Measurements from ENCODE around the gene LCN12. TPM values are rescaled to one million over a fixed set of nuclear protein-coding genes. Genes with fewer than 3 reads are reported as not detected.
A peak's percentile ranks its signal among the peaks of the same experiment; 100 is the strongest.

LCN12 gene
- total and polyA plus RNA-seq, 4 donors = 0.20 to 7.4 (median 5.3) TPM

DNA sequence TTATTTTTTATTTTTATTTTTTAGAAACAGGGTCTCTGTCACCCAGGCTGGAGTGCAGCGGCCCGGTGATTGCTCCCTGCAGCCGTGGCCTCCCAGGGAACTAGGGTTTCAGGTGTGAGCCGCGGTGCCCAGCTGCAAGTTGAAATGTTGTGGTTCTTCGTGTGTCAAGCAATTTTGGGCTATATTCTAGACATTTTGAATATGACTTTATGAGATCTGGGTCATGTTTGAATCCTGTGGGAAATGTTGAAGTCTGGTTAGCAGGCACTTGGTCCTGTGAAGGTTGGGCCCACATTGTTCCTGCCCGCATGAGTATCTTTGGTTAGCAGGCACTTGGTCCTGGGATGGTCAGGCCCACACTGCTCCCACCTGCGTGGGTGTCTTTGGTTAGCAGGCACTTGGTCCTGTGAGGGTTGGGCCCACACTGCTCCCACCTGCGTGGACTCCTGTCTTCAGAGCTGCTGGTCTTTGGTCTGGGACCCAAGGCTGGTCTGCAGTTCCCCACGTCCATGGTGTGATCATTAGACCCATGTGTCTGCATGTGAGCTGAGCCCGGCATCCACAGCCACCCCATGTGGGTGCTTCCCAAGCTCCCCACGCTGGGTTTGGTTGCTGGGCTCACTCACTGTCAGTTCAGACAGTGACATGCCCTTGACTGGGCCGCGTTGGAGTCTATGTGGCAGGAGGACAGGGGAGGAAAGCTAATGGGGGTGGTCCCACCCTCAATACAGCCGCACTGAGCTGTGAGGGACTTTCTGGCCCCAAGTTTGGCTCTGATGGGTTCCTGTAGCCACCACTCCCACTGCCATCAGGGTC, 14.7 kb upstream of the LCN12 start:
- WGBS (ENCODE audit: insufficient coverage) = 91% methylated on average over 15 of the region's 15 CpGs
- Histone ChIP-seq H3K4me3 (ENCODE audit: low read depth, low read length) (no peak overlapping the region), H3K27ac (ENCODE audit: low read depth, low read length) (no peak overlapping the region), H3K36me3 (ENCODE audit: control insufficient read depth, insufficient read depth, low read length) (peaks cover 57% of the 10 kb centered on the region), H3K27me3 (ENCODE audit: control insufficient read depth, insufficient read depth, low read length) (no peaks in the 10 kb centered on the region), H3K4me1 (ENCODE audit: control insufficient read depth, insufficient read depth, low read length) (no peaks in the 10 kb centered on the region), H3K9me3 (ENCODE audit: control insufficient read depth, insufficient read depth, low read length) (no peaks in the 10 kb centered on the region)
- DNase-seq (ENCODE audit: low read depth in 4 of 6, low spot score in 6 of 6) = no peak

DNA sequence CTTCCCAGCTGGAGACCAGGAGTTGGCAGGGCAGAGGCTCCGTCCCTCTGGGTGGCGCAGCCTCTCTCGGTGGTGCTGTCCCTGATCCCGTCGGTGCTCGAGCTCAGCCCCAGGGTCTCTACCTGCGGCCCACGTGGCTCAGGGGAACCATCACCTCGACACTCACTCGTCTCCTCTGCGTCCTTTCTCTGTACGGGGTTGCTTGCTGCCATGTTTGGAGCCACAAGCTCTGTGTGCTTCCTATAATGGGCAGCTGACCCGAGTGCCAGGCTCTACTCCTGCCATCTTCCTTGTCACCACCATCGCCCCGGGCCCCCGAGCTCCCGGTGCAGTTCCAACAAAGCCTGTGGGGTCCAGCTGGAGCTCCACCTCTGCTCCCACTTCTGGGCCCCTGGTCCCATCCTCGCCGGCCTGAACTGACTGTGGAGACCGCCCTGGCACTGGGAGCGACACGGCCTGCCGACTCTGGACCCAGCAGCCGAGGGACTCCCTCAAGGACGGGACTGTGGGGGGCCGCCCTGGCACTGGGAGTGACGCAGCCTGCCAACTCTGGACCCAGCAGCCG, 12.6 kb upstream of the LCN12 start:
- WGBS (ENCODE audit: insufficient coverage) = 90% methylated on average over 28 of the region's 28 CpGs
- no peak overlapping the region for H3K27ac ChIP-seq (ENCODE audit: low read depth, low read length)
- DNase-seq (ENCODE audit: low read depth in 4 of 6, low spot score in 6 of 6) = no peak
- no peak overlapping the region for H3K4me3 ChIP-seq (ENCODE audit: low read depth, low read length)
- H3K27me3 ChIP-seq (ENCODE audit: control insufficient read depth, insufficient read depth, low read length) = no peaks in the 10 kb centered on the region
- peaks cover 66% of the 10 kb centered on the region for H3K36me3 ChIP-seq (ENCODE audit: control insufficient read depth, insufficient read depth, low read length)
- peaks cover 13% of the 10 kb centered on the region for H3K4me1 ChIP-seq (ENCODE audit: control insufficient read depth, insufficient read depth, low read length)
- H3K9me3 ChIP-seq (ENCODE audit: control insufficient read depth, insufficient read depth, low read length) = no peaks in the 10 kb centered on the region

DNA sequence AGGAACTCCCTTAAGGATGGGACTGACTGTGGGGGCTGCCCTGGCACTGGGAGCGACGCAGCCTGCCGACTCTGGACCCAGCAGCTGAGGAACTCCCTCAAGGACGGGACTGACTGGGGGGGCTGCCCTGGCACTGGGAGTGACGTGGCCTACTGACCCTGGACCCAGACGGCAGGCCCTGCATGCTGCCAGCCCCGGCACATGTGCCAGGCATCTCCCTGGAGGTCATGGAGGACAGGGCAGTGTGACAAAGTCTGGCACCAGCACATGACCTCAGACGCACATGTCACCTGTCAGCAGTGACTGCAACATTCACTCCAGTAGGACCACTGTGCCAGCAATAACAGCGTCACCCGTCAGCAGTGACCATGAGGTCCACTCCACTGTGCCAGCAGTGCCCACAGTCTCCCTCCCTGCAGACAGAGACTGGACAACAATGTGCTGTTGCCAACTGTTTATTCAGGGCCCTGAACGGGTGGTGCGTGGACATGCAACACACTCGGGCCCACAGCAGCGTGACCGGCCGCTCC, 12.0 kb upstream of the LCN12 start:
- DNase-seq (ENCODE audit: low read depth in 4 of 6, low spot score in 6 of 6) = no peak
- H3K36me3 ChIP-seq (ENCODE audit: control insufficient read depth, insufficient read depth, low read length) = peaks cover 63% of the 10 kb centered on the region

DNA sequence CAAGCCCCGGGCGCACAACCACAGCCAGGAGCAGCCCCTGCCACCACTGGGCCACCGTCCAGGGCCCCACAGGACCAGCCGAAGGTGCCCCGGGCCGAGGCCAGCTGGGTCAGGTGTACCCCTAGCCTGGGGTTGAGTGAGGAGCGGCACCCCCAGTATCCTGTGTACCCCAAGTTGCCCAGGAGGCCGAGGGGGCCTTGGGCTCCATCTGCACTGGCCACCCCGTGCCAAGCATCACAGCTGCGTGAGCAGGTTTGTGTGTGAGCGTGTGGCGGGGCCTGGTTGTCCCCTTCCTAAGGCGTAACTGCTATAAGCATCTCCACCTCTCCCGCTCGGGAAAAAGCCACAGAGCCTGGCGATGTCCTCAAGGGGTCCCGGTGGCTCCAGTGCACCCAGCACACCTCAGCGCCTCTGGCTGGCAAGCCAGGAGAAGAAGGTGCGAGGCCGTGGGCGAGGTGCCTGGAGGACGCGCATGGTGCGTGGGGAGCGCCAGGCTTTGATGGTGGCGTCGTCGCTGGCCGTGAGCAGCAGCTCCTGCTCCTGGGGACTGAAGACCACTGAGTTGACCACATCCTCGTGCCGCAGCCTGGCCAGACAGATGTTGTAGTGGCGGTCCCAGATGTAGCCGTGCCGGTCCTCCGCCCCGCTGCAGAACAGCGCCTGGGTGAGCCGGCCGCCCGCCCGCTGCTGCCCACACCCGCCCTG, 11.4 kb upstream of the LCN12 start:
- Histone ChIP-seq H3K27me3 (ENCODE audit: control insufficient read depth, insufficient read depth, low read length) (no peaks in the 10 kb centered on the region), H3K4me3 (ENCODE audit: low read depth, low read length) (no peak overlapping the region), H3K9me3 (ENCODE audit: control insufficient read depth, insufficient read depth, low read length) (no peaks in the 10 kb centered on the region), H3K27ac (ENCODE audit: low read depth, low read length) (no peak overlapping the region), H3K36me3 (ENCODE audit: control insufficient read depth, insufficient read depth, low read length) (peaks cover 63% of the 10 kb centered on the region), H3K4me1 (ENCODE audit: control insufficient read depth, insufficient read depth, low read length) (peaks cover 19% of the 10 kb centered on the region)
- DNase-seq (ENCODE audit: low read depth in 4 of 6, low spot score in 6 of 6) = no peak
- 92% methylated on average over 42 of the region's 42 CpGs for WGBS (ENCODE audit: insufficient coverage)

More for the DNA sequence above, 12.0 kb upstream of the LCN12 start:
- WGBS (ENCODE audit: insufficient coverage) = 79% methylated on average over 16 of the region's 16 CpGs
- Histone ChIP-seq H3K27ac (ENCODE audit: low read depth, low read length) (no peak overlapping the region), H3K9me3 (ENCODE audit: control insufficient read depth, insufficient read depth, low read length) (no peaks in the 10 kb centered on the region), H3K4me1 (ENCODE audit: control insufficient read depth, insufficient read depth, low read length) (peaks cover 17% of the 10 kb centered on the region), H3K27me3 (ENCODE audit: control insufficient read depth, insufficient read depth, low read length) (no peaks in the 10 kb centered on the region), H3K4me3 (ENCODE audit: low read depth, low read length) (no peak overlapping the region)

DNA sequence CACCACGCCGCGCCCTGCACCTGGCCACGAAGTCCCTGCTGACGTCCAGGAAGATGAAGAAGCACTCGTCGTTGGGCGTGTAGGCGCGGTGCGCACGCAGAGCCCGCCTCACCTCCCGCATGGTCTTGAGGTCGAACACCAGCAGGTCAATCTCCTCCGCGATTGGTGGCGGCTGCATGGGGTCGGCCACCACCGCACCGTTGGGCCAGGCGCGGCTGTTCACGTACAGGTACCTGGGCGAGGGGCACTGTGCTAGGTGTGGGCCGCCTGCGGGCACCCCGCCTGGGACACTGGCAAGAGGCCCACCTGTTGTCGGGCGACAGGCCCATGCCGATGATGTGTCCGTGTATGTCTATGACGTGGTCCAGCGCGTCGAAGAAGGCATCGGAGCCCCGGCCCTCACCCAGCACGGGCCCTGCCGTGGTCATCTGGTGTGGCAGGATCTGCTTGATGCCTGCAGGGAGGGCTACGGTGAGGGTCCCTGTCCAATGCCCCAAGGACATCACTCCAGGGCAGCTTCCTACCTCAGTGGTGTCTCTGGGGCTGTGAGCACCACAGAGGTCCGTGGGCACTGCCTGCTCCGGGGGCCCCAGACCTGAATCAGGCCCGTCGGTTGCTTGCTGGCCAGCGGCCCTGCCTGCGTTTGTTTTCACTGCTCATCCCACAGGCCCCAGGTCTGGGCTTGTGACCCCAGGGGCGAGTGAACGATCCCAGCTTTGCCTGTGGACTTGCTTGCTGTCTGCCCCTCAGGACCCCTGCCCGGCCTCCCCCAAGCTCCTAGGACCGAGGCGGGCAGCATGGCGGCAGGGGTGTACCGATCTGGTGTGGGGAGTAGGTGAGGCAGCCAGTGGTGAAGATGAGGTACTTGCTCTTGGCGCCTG, 10.6 kb upstream of the LCN12 start:
- no peaks in the 10 kb centered on the region for H3K9me3 ChIP-seq (ENCODE audit: control insufficient read depth, insufficient read depth, low read length)
- 96% methylated on average over 55 of the region's 55 CpGs for WGBS (ENCODE audit: insufficient coverage)
- H3K4me3 ChIP-seq (ENCODE audit: low read depth, low read length) = no peak overlapping the region
- peaks cover 63% of the 10 kb centered on the region for H3K36me3 ChIP-seq (ENCODE audit: control insufficient read depth, insufficient read depth, low read length)
- no peaks in the 10 kb centered on the region for H3K27me3 ChIP-seq (ENCODE audit: control insufficient read depth, insufficient read depth, low read length)
- peaks cover 25% of the 10 kb centered on the region for H3K4me1 ChIP-seq (ENCODE audit: control insufficient read depth, insufficient read depth, low read length)
- H3K27ac ChIP-seq (ENCODE audit: low read depth, low read length) = no peak overlapping the region
- DNase-seq (ENCODE audit: low read depth in 4 of 6, low spot score in 6 of 6) = no peak

DNA sequence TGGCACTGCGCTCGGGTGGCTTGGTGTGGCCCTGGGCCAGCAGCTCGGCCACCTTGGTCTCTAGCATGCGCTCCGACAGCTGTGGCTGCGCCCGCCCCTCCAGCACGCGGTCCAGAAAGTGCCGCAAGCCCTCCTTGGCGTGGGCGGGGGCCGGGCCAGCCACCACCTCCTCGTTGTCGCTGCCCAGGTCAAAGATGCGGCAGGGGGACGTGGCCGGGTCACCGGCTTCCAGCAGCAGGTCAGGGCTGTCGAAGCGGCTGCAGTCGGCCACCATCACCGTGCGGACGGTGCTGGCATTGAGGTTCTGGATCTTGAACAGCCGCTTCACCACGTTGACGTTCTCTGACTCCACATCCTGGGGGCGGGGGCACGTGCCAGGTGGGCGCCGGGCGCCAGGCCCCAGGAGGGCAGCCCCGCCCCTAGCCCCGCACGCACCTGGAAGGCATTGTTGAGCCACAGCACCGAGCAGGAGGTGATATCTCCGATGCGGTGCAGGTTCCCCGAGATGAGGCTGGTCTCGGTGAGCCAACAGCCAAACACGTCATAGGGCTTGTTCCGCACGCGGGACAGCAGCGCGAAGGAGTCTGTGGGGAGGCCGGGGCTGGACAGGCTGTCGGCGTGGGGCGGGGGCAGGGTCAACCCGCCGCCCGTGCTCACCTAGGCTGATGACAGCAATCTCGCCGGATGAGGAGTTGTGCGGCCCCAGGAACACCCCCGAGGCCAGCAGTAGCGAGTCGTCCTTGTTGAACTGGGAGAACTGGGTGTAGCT, 9.8 kb upstream of the LCN12 start:
- H3K4me3 ChIP-seq (ENCODE audit: low read depth, low read length) = no peak overlapping the region
- H3K4me1 ChIP-seq (ENCODE audit: control insufficient read depth, insufficient read depth, low read length) = peaks cover 33% of the 10 kb centered on the region
- no peaks in the 10 kb centered on the region for H3K27me3 ChIP-seq (ENCODE audit: control insufficient read depth, insufficient read depth, low read length)
- WGBS (ENCODE audit: insufficient coverage) = 93% methylated on average over 60 of the region's 60 CpGs
- H3K9me3 ChIP-seq (ENCODE audit: control insufficient read depth, insufficient read depth, low read length) = no peaks in the 10 kb centered on the region
- DNase-seq (ENCODE audit: low read depth in 4 of 6, low spot score in 6 of 6) = no peak
- H3K36me3 ChIP-seq (ENCODE audit: control insufficient read depth, insufficient read depth, low read length) = peaks cover 60% of the 10 kb centered on the region
- no peak overlapping the region for H3K27ac ChIP-seq (ENCODE audit: low read depth, low read length)

DNA sequence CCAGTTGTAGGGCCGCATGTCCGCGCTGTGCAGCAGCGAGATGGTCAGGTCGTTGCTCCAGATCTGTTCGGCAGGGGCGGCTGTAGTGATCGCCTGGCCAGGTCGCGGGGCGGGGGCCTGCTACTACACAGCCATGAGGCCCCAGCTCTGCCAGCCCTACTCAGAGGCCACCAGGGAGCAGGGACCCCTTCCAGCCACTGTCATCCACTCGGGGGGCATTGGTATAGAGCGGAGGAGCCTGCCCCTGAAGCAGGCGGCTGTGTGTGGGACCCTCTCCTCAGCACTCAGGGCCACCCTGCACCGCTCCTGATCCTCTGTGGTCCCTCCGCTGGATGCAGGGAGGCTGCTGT, 9.2 kb upstream of the LCN12 start:
- DNase-seq (ENCODE audit: low read depth in 4 of 6, low spot score in 6 of 6) = no peak
- H3K4me3 ChIP-seq (ENCODE audit: low read depth, low read length) = no peak overlapping the region

DNA sequence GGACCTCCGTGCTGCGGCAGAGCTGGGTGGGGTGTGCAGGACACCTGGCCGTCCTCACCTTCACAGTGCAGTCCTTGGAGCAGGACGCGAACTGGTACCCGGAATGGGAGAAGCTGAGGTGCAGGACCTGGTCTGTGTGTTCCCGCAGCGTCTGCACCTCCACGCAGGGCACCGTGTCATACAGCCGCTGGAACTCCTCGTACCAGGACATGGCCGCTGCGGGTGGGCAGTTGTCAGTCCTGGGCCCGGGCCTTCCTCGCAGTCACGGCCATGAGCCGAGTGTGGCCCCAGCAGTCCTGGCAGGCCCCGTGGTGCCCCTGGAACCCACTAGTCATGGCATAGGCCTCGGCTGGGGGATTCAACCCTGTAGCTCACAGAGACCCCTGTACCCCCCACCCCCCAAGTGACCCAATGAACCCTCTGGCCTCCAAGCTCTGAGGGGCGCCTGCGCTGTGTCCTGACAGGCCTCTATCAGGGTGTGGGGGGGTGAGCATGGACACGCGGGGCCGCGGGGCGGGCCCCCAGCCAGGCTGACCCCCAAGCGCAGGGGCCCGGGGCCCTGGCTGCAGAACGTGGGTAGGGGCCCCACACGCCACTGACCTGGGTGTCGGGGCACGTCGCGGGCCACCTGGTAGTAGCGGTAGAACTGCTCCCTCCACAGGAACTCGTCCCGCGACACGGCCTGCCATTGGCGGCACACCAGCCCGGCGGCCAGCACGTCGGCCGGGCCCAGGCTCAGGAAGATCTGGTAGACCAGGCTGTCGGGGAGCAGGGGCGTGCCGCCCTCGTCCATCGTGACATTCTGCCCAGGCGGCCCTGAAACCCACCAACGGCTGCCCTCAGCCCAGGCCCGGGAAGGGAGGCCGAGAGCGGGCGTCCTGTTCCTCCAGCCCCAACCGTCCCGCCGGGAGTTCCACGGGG, 8.5 kb upstream of the LCN12 start:
- Histone ChIP-seq H3K4me3 (ENCODE audit: low read depth, low read length) (peak overlapping the region; percentile 78), H3K27me3 (ENCODE audit: control insufficient read depth, insufficient read depth, low read length) (no peaks in the 10 kb centered on the region), H3K9me3 (ENCODE audit: control insufficient read depth, insufficient read depth, low read length) (no peaks in the 10 kb centered on the region), H3K36me3 (ENCODE audit: control insufficient read depth, insufficient read depth, low read length) (peaks cover 51% of the 10 kb centered on the region), H3K4me1 (ENCODE audit: control insufficient read depth, insufficient read depth, low read length) (peaks cover 43% of the 10 kb centered on the region), H3K27ac (ENCODE audit: low read depth, low read length) (no peak overlapping the region)
- DNase-seq (ENCODE audit: low read depth in 4 of 6, low spot score in 6 of 6) = peak in 1 of 6 donors; percentile 6
- 23% methylated on average over 61 of the region's 61 CpGs for WGBS (ENCODE audit: insufficient coverage)

More for the DNA sequence above, 9.2 kb upstream of the LCN12 start:
- Histone ChIP-seq H3K9me3 (ENCODE audit: control insufficient read depth, insufficient read depth, low read length) (no peaks in the 10 kb centered on the region), H3K36me3 (ENCODE audit: control insufficient read depth, insufficient read depth, low read length) (peaks cover 54% of the 10 kb centered on the region), H3K27ac (ENCODE audit: low read depth, low read length) (no peak overlapping the region), H3K27me3 (ENCODE audit: control insufficient read depth, insufficient read depth, low read length) (no peaks in the 10 kb centered on the region), H3K4me1 (ENCODE audit: control insufficient read depth, insufficient read depth, low read length) (peaks cover 39% of the 10 kb centered on the region)
- WGBS (ENCODE audit: insufficient coverage) = 87% methylated on average over 14 of the region's 16 CpGs
